ENCODE measurements around the gene PDIA2. TPM values are rescaled to one million over a fixed set of nuclear protein-coding genes. Genes with fewer than 3 reads are reported as not detected.

PDIA2 gene
- total RNA-seq, 1 donor from 2014 or later = 2.7 TPM

GRCh38 chr16:282491-282890 is 473 bp upstream of the PDIA2 start:
- Mint-ChIP-seq H3K4me1 (no peaks in the 10 kb centered on the region), H3K27ac (no peak overlapping the region), H3K27me3 (ENCODE audit: low read depth) (peaks cover 35% of the 10 kb centered on the region), H3K36me3 (peaks cover 5% of the 10 kb centered on the region), H3K4me3 (no peak overlapping the region), H3K9me3 (no peaks in the 10 kb centered on the region)
- no peak for TF ChIP-seq CTCF (IDR thresholded peaks at IDR 0.05; ENCODE audit: unreplicated experiment)
- no peak for DNase-seq (ENCODE audit: low spot score in 2 of 2, unreplicated experiment in 2 of 2)

GRCh38 chr16:284204-285120 is 1.5 kb downstream of the PDIA2 start:
- DNase-seq (ENCODE audit: low spot score in 2 of 2, unreplicated experiment in 2 of 2) = no peak
- H3K4me3 Mint-ChIP-seq = no peak overlapping the region
- H3K36me3 Mint-ChIP-seq = peaks cover 10% of the 10 kb centered on the region
- H3K27me3 Mint-ChIP-seq (ENCODE audit: low read depth) = peaks cover 22% of the 10 kb centered on the region
- no peak for TF ChIP-seq CTCF (IDR thresholded peaks at IDR 0.05; ENCODE audit: unreplicated experiment)
- H3K4me1 Mint-ChIP-seq = no peaks in the 10 kb centered on the region
- no peak overlapping the region for H3K27ac Mint-ChIP-seq
- no peaks in the 10 kb centered on the region for H3K9me3 Mint-ChIP-seq

- Mint-ChIP-seq H3K36me3 (peaks cover 10% of the 10 kb centered on the region), H3K27me3 (ENCODE audit: low read depth) (peaks cover 19% of the 10 kb centered on the region), H3K4me3 (no peak overlapping the region), H3K27ac (no peak overlapping the region), H3K9me3 (no peaks in the 10 kb centered on the region), H3K4me1 (no peaks in the 10 kb centered on the region)
- DNase-seq (ENCODE audit: low spot score in 2 of 2, unreplicated experiment in 2 of 2) = no peak
- no peak for TF ChIP-seq CTCF (IDR thresholded peaks at IDR 0.05; ENCODE audit: unreplicated experiment)
Measured at GRCh38 chr16:285146-286055, 2.4 kb downstream of the PDIA2 start.

GRCh38 chr16:286491-287297 is 3.7 kb downstream of the PDIA2 start:
- H3K4me1 Mint-ChIP-seq = no peaks in the 10 kb centered on the region
- H3K27ac Mint-ChIP-seq = no peak overlapping the region
- no peak for DNase-seq (ENCODE audit: low spot score in 2 of 2, unreplicated experiment in 2 of 2)
- H3K27me3 Mint-ChIP-seq (ENCODE audit: low read depth) = peaks cover 12% of the 10 kb centered on the region
- peaks cover 12% of the 10 kb centered on the region for H3K36me3 Mint-ChIP-seq
- no peaks in the 10 kb centered on the region for H3K9me3 Mint-ChIP-seq
- H3K4me3 Mint-ChIP-seq = no peak overlapping the region
- TF ChIP-seq CTCF (IDR thresholded peaks at IDR 0.05; ENCODE audit: unreplicated experiment) = no peak

- Mint-ChIP-seq H3K27ac (no peak overlapping the region), H3K27me3 (ENCODE audit: low read depth) (peaks cover 6% of the 10 kb centered on the region), H3K36me3 (peaks cover 14% of the 10 kb centered on the region), H3K4me1 (no peaks in the 10 kb centered on the region), H3K9me3 (no peaks in the 10 kb centered on the region), H3K4me3 (no peak overlapping the region)
- no peak for DNase-seq (ENCODE audit: low spot score in 2 of 2, unreplicated experiment in 2 of 2)
- no peak for TF ChIP-seq CTCF (IDR thresholded peaks at IDR 0.05; ENCODE audit: unreplicated experiment)
Measured at GRCh38 chr16:287298-287811, 4.4 kb downstream of the PDIA2 start.
